AG09309 (cell line): ENCODE results near the gene INPP5B.

ENCODE experiments used
- DNase-seq: peaks from one replicate; pipeline ENCODE4 v3.0.0-alpha.2; 2010; ENCODE audit warnings: low read depth
- H3K4me3 ChIP-seq: 2 replicates; pipeline ENCODE4 v1.5.1; 2011; ENCODE audit warnings: mild to moderate bottlenecking, low read depth, low read length, moderate library complexity; ENCODE audit not compliant: control insufficient read depth
- TF ChIP-seq, protein P1 (sequence below): IDR thresholded peaks from 2 replicates; pipeline ENCODE4 v1.5.1; 2011; ENCODE audit warnings: mild to moderate bottlenecking, low read depth, low read length, inconsistent platforms; ENCODE audit not compliant: insufficient read depth, control insufficient read depth; ENCODE audit errors: missing control alignments

Gene INPP5B

DNA sequence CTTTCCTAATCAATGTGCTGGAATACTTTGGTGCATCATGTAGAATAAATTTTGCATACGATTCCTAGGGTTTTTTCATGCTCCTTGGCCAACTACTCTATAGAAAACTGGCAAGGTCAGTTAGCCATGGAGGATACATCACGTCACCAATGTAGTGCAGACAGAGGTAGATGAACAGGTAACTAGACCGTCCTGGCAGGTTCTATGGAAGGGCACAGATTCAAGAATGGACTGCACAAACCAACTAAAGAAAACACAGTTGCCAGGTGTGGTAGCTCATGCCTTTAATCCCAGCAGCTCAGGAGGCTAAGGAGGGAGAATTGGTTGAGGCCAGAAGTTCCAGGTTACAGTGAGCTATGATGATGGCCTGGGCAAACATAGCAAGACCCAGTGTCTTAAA is 97.4 kb downstream of the INPP5B start:
- no peak for DNase-seq
- H3K4me3 ChIP-seq = no peak overlapping the region
- TF ChIP-seq, protein P1, sequence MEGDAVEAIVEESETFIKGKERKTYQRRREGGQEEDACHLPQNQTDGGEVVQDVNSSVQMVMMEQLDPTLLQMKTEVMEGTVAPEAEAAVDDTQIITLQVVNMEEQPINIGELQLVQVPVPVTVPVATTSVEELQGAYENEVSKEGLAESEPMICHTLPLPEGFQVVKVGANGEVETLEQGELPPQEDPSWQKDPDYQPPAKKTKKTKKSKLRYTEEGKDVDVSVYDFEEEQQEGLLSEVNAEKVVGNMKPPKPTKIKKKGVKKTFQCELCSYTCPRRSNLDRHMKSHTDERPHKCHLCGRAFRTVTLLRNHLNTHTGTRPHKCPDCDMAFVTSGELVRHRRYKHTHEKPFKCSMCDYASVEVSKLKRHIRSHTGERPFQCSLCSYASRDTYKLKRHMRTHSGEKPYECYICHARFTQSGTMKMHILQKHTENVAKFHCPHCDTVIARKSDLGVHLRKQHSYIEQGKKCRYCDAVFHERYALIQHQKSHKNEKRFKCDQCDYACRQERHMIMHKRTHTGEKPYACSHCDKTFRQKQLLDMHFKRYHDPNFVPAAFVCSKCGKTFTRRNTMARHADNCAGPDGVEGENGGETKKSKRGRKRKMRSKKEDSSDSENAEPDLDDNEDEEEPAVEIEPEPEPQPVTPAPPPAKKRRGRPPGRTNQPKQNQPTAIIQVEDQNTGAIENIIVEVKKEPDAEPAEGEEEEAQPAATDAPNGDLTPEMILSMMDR = no peak

DNA sequence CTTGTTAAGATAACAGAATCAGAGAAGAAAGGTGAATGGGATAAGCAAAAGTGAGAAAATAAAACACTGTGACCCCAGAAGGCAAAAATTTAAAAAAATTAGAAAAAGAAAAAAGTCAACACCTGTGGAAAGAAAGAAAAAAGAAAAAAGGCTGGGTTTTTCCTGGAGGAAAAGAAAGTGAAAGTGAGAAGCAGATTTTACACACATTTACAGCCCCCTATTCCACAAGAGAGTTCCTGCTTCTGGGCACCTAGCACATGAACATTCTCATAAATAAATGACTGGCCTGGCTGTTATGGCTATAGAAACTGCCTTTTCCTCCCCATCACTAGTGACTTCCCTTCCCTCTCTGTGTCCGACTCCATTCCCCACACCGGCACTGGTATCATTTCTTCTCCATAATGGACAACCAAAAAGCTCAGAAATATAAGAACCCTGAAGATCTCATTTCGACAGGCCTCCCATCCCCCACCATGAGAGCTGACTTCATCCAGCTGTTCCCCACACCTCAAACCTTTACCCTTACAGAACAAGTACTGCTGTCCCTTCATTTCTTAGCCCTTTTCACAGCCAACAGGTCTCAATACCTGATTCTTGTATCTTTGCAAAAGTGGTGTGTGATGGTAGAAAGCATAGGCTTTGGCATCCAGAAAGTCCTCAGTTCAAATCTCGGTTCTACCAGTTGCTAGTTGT is 100.1 kb downstream of the INPP5B start:
- no peak overlapping the region for H3K4me3 ChIP-seq
- TF ChIP-seq, protein P1 = no peak
- DNase-seq = no peak

DNA sequence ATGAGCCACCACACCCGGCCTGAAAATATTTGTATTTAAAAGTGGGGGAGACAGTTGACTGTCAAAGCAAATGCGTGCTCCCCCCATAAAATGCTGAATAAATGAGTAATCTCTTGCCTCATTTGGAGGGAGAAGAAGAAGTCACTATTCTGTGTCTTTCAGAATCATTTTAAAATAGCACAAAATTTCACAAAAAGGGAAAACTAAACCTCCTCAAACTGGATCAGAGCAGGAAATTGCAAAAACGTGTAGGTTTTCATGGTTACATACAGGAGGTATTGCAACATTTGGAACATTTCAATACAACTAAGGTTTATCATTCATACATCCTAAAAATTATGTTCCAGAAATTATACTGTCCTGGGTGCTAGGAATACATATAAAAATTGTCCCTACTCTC is 101.1 kb downstream of the INPP5B start:
- DNase-seq = no peak
- H3K4me3 ChIP-seq = no peak overlapping the region
- TF ChIP-seq, protein P1 = no peak

DNA sequence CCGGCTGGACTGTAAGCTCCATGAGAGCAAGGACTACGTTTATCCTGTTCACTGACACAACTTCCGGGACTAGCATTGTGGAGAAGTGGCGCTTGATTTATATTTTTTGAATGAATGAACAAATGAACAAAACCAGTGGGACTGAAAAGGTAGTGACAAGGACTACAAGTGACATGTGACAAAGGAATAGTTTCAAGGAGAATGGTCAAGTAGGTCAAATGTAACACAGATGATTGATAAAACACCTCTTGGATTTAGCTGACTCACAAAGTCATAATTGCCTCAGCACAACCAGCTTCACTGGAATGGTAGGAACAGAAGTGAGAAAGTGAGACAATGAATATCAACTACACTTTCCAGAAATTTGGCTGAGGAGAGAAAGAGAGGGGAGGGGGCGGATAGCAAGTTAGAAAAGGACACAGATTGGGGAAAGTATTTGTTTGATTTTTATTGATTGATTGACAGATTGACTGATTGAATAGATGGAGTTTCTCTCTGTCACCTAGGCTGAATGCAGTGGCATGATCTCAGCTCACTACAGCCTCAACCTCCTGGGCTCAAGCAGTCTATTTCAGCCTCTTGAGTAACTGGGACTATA is 101.7 kb downstream of the INPP5B start:
- TF ChIP-seq, protein P1 = no peak
- DNase-seq = no peak
- no peak overlapping the region for H3K4me3 ChIP-seq

DNA sequence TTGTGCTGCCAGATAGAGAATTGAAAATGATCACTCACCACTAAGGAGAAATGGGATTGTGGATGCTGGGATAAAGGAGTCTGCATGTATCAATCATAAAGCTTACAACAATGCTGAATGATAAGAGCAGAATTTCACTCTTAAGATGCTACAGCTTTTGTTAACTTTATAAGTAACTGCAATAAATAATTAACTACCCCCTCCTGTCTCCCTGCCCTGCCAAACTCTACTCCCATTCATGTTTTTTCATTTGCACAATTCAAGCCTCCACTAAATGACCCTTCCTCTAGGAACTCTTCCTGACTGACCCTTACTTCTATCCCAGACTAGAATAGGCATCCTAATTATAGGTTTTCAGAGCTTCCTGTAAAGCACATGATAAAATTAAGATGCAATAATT is 102.3 kb downstream of the INPP5B start:
- DNase-seq = no peak
- no peak overlapping the region for H3K4me3 ChIP-seq
- TF ChIP-seq, protein P1 = no peak

DNA sequence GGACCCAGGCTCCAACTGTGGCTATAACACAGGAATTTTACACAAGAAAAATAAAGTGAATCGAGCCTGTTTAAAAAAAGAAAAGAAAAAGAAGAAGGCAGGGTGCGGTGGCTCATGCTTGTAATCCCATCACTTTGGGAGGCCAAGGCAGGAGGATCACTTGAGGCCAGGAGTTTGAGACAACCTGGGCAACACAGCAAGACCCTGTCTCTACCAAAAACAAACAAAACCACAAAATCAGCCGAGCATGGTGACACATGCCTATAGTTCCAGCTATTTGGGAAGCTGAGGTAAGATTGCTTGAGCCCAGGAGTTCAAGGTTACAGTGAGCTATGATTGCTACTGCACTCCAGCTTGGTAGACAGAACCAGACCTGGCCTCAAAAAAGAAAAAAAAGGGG is 105.2 kb downstream of the INPP5B start:
- H3K4me3 ChIP-seq = no peak overlapping the region
- no peak for DNase-seq
- TF ChIP-seq, protein P1 = no peak
